Activated CD8-positive, alpha-beta T cell treated with anti-CD3 and anti-CD28 coated beads for 36 hours (primary cell): Measurements from ENCODE around the gene NANOS2. TPM values are rescaled to one million over a fixed set of nuclear protein-coding genes. Genes with fewer than 3 reads are reported as not detected.
A peak's percentile ranks its signal among the peaks of the same experiment; 100 is the strongest.

ENCODE experiments used
- ATAC-seq: fragments of 200-7000 bp; cut with Tn5 transposase; one replicate; pipeline ENCODE4 v1.10.0; 2021; ENCODE audit warnings: mild to moderate bottlenecking, moderate library complexity
- CTCF ChIA-PET: fragments of 350-600 bp; sonication (Branson Sonifier 250); formaldehyde crosslinking; loops from one replicate; lab custom pipeline; 2021; ENCODE audit warnings: antibody characterized with exemption; lab: Charles Lee
- POLR2A ChIA-PET: fragments of 350-600 bp; sonication (Branson Sonifier 250); formaldehyde crosslinking; loops from one replicate; lab custom pipeline; 2021; ENCODE audit warnings: antibody characterized with exemption; lab: Charles Lee
- DNase-seq: peaks from one replicate; pipeline ENCODE4 v3.0.0-alpha.2; 2020
- H3K27ac Mint-ChIP-seq: one replicate; pipeline ENCODE4 v1.8.0; 2021; ENCODE audit warnings: mild to moderate bottlenecking, mixed read lengths
- H3K27me3 Mint-ChIP-seq: one replicate; pipeline ENCODE4 v1.8.0; 2021; ENCODE audit warnings: mixed read lengths
- H3K36me3 Mint-ChIP-seq: one replicate; pipeline ENCODE4 v1.8.0; 2021; ENCODE audit warnings: low read depth, mixed read lengths
- H3K4me1 Mint-ChIP-seq: one replicate; pipeline ENCODE4 v1.8.0; 2021; ENCODE audit warnings: low read depth, mixed read lengths
- H3K4me3 Mint-ChIP-seq: one replicate; pipeline ENCODE4 v1.8.0; 2021; ENCODE audit warnings: mild to moderate bottlenecking, moderate library complexity, mixed read lengths
- H3K9me3 Mint-ChIP-seq: one replicate; pipeline ENCODE4 v1.8.0; 2021; ENCODE audit warnings: mixed read lengths
- CTCF ChIP-seq: fragments of 200-600 bp; IDR thresholded peaks from one replicate; pipeline ENCODE4 v1.8.0; 2022; ENCODE audit warnings: antibody characterized with exemption, mild to moderate bottlenecking
- intact Hi-C: fragments of 100-400 bp; cut with micrococcal nuclease; formaldehyde crosslinking; loops from one replicate; pipeline ENCODE4 v1.10.0; 2022
- total RNA-seq, 2 experiments: library from RNA; stranded (reverse); gene quantifications; one replicate each; pipeline ENCODE4 v1.2.3, GENCODE V29; 2021

NANOS2 gene
- total RNA-seq, 2 experiments from 2014 or later = not detected

DNA sequence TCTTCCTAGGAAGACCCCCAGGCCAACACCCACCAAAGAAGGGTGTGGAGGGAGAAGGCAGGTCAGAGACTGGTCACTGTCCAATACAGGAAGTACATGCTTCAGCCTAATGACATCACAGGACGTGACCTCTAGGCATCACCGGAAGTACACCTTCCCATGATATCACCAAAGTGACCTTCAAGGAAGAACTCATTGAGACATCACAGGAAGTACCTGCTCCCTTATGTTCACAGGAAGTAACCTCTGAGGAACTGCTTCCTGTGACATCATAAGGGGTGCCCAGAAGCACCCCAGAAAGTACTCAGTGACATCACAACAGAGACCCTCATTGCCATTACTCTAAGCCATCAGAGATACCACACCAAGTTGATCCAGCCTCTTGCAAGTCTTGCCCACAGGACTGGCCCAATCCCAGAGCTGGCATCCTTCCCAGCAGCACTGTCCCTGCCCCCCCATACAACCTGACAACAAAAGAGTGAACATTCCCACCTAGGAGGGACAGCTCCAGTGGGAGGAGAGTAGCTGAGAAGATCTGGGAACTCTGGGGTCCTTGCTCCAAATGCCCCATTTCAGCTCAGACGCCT lies 24.2 kb upstream of the NANOS2 start:
- no peak overlapping the region for H3K4me3 Mint-ChIP-seq
- ATAC-seq (no peak), DNase-seq (no peak)
- intact Hi-C loops = no loop called here
- POLR2A ChIA-PET = no interaction called here
- peaks cover 26% of the 10 kb centered on the region for H3K27me3 Mint-ChIP-seq
- H3K4me1 Mint-ChIP-seq = peaks cover 5% of the 10 kb centered on the region
- H3K36me3 Mint-ChIP-seq = no peaks in the 10 kb centered on the region
- no peaks in the 10 kb centered on the region for H3K9me3 Mint-ChIP-seq
- no peak overlapping the region for H3K27ac Mint-ChIP-seq
- no peak for TF ChIP-seq CTCF
- CTCF ChIA-PET = no interaction called here

- Mint-ChIP-seq H3K36me3 (no peaks in the 10 kb centered on the region), H3K27me3 (peaks cover 25% of the 10 kb centered on the region), H3K9me3 (no peaks in the 10 kb centered on the region), H3K27ac (no peak overlapping the region), H3K4me1 (peaks cover 5% of the 10 kb centered on the region), H3K4me3 (no peak overlapping the region)
- ATAC-seq (no peak), DNase-seq (no peak)
- POLR2A ChIA-PET = no interaction called here
- TF ChIP-seq CTCF = no peak
- intact Hi-C loops = no loop called here
- CTCF ChIA-PET = no interaction called here
These were observed 20.7 kb upstream of the NANOS2 start for GRCh38 chr19:45935267-45935666.

- ChIA-PET CTCF (no interaction called here), POLR2A (no interaction called here)
- no peaks in the 10 kb centered on the region for H3K9me3 Mint-ChIP-seq
- H3K4me1 Mint-ChIP-seq = peaks cover 5% of the 10 kb centered on the region
- ATAC-seq (no peak), DNase-seq (peak; percentile 25)
- H3K4me3 Mint-ChIP-seq = no peak overlapping the region
- TF ChIP-seq CTCF = no peak
- intact Hi-C loops = no loop called here
- no peaks in the 10 kb centered on the region for H3K36me3 Mint-ChIP-seq
- H3K27me3 Mint-ChIP-seq = peaks cover 23% of the 10 kb centered on the region
- no peak overlapping the region for H3K27ac Mint-ChIP-seq
These were observed 20.1 kb upstream of the NANOS2 start for GRCh38 chr19:45934551-45935230.

DNA sequence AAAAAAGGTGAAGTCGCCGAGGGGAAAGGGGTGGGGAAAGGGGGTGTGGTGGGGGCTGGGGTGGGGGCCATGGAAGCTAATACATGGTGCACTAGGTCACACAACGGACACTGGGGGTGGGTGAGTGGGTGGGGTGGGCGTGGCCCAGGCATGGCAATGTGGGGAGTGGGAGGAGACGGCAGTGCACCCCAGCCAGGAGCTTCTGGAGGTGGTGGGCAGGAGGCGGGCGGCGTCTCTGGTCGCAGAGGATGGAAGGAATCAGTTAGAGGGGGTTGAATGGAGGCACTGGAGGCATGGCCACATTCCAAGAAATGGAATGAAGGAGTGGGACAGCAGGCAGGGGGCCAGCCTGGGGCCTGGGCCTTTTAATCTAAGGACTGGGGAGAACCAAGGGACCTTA lies 19.2 kb upstream of the NANOS2 start:
- CTCF ChIA-PET = interaction anchor here (1.1 to 1.2 kb wide), 2 partner anchors 51 to 117 kb away, joined by 3 read pairs; no protein-coding TSS in a partner anchor
- intact Hi-C loops = no loop called here
- no peak overlapping the region for H3K4me3 Mint-ChIP-seq
- no peaks in the 10 kb centered on the region for H3K36me3 Mint-ChIP-seq
- H3K9me3 Mint-ChIP-seq = no peaks in the 10 kb centered on the region
- POLR2A ChIA-PET = no interaction called here
- DNase-seq = no peak
- peaks cover 19% of the 10 kb centered on the region for H3K27me3 Mint-ChIP-seq
- TF ChIP-seq CTCF = no peak
- H3K27ac Mint-ChIP-seq = no peak overlapping the region
- H3K4me1 Mint-ChIP-seq = peaks cover under 1% of the 10 kb centered on the region
- ATAC-seq = no peak

GRCh38 chr19:45931055-45931454 lies 16.5 kb upstream of the NANOS2 start:
- CTCF ChIA-PET = interaction anchor here (2.0 kb wide), 1 partner anchor 13 kb away, joined by 5 read pairs; no protein-coding TSS in a partner anchor
- H3K27ac Mint-ChIP-seq = no peak overlapping the region
- H3K9me3 Mint-ChIP-seq = no peaks in the 10 kb centered on the region

More at GRCh38 chr19:45931055-45931454, 16.5 kb upstream of the NANOS2 start:
- Mint-ChIP-seq H3K36me3 (no peaks in the 10 kb centered on the region), H3K4me3 (no peak overlapping the region), H3K4me1 (peaks cover 6% of the 10 kb centered on the region), H3K27me3 (peaks cover 16% of the 10 kb centered on the region)
- no peak for TF ChIP-seq CTCF
- POLR2A ChIA-PET = interaction anchor here (0.9 kb wide), 1 partner anchor 64 kb away, joined by 4 read pairs; the partner anchor contains the start of gene CCDC61
- ATAC-seq = no peak
- intact Hi-C loops = no loop called here
- DNase-seq = no peak
